GM23338 (cell line): ENCODE results near the gene SARS1. TPM values are rescaled to one million over a fixed set of nuclear protein-coding genes. Genes with fewer than 3 reads are reported as not detected.

Experiments
- ATAC-seq: fragments of 200-7000 bp; cut with Tn5 transposase; 3 replicates; pipeline ENCODE4 v1.9.1; 2020
- DNase-seq: peaks from one replicate; pipeline ENCODE4 v3.0.0-alpha.2; 2015; ENCODE audit warnings: low spot score
- H2AFZ ChIP-seq: fragments of 200-600 bp; sonication (generic); 2 replicates; pipeline ENCODE4 v1.8.0; 2016; ENCODE audit warnings: antibody characterized with exemption, mild to moderate bottlenecking, moderate library complexity
- H3F3A ChIP-seq: fragments of 200-600 bp; sonication (generic); replicated peaks from 2 replicates; pipeline ENCODE4 v1.8.0; 2017; ENCODE audit warnings: antibody characterized with exemption, mixed run types, low read depth
- H3K27ac ChIP-seq: fragments of 200-600 bp; sonication (generic); 2 replicates; pipeline ENCODE4 v1.6.1; 2016; ENCODE audit warnings: low read depth
- H3K27me3 ChIP-seq: fragments of 200-600 bp; sonication (generic); 2 replicates; pipeline ENCODE4 v1.8.0; 2016; ENCODE audit warnings: mild to moderate bottlenecking, mixed run types, moderate library complexity; ENCODE audit not compliant: insufficient read depth
- H3K36me3 ChIP-seq: fragments of 200-600 bp; sonication (generic); 2 replicates; pipeline ENCODE4 v1.8.0; 2016; ENCODE audit warnings: mild to moderate bottlenecking; ENCODE audit not compliant: insufficient read depth
- H3K4me1 ChIP-seq: fragments of 200-600 bp; sonication (generic); 2 replicates; pipeline ENCODE4 v1.8.0; 2016; ENCODE audit warnings: mild to moderate bottlenecking, moderate library complexity; ENCODE audit not compliant: insufficient read depth
- H3K4me2 ChIP-seq: fragments of 200-600 bp; sonication (generic); 2 replicates; pipeline ENCODE4 v1.7.1; 2017; ENCODE audit warnings: mixed run types
- H3K4me3 ChIP-seq: fragments of 200-600 bp; sonication (generic); 2 replicates; pipeline ENCODE4 v1.6.1; 2016; ENCODE audit warnings: mixed run types
- H3K79me2 ChIP-seq: fragments of 200-600 bp; sonication (generic); replicated peaks from 2 replicates; pipeline ENCODE4 v1.8.0; 2017; ENCODE audit warnings: mild to moderate bottlenecking; ENCODE audit not compliant: insufficient read depth
- H3K9me2 ChIP-seq: fragments of 200-600 bp; sonication (generic); 2 replicates; pipeline ENCODE4 v1.8.0; 2017; ENCODE audit not compliant: insufficient read depth
- H4K20me1 ChIP-seq: fragments of 200-600 bp; sonication (generic); replicated peaks from 2 replicates; pipeline ENCODE4 v1.8.0; 2017; ENCODE audit warnings: mild to moderate bottlenecking; ENCODE audit not compliant: insufficient read depth
- H3K27ac Mint-ChIP-seq: 2 replicates; pipeline ENCODE4 v1.8.0; 2020; ENCODE audit warnings: inconsistent platforms, mild to moderate bottlenecking, moderate library complexity, mixed read lengths
- H3K27me3 Mint-ChIP-seq: 3 replicates; pipeline ENCODE4 v1.8.0; 2022; ENCODE audit warnings: low read depth, mild to moderate bottlenecking, moderate library complexity, mixed read lengths, inconsistent platforms; ENCODE audit not compliant: insufficient read depth, poor library complexity
- H3K36me3 Mint-ChIP-seq: 3 replicates; pipeline ENCODE4 v1.8.0; 2021; ENCODE audit warnings: low read depth, mild to moderate bottlenecking, inconsistent platforms, moderate library complexity, mixed read lengths
- H3K4me1 Mint-ChIP-seq: 3 replicates; pipeline ENCODE4 v1.8.0; 2020; ENCODE audit warnings: mild to moderate bottlenecking, inconsistent platforms, mixed read lengths
- H3K4me3 Mint-ChIP-seq: 3 replicates; pipeline ENCODE4 v1.8.0; 2021; ENCODE audit warnings: moderate library complexity, mild to moderate bottlenecking, inconsistent platforms, mixed read lengths
- H3K9me3 Mint-ChIP-seq: 3 replicates; pipeline ENCODE4 v1.8.0; 2020; ENCODE audit warnings: moderate library complexity, mild to moderate bottlenecking, inconsistent platforms, mixed read lengths
- CREB1 ChIP-seq: fragments of 250-450 bp; sonication (Bioruptor Pico); IDR thresholded peaks from 2 replicates; pipeline ENCODE4 v1.5.0; 2020; ENCODE audit warnings: low read depth, mild to moderate bottlenecking, moderate library complexity
- JUNB ChIP-seq: IDR thresholded peaks from one replicate; pipeline ENCODE4 v1.6.1; 2016; ENCODE audit warnings: antibody characterized with exemption; ENCODE audit not compliant: unreplicated experiment
- ZNF114 ChIP-seq: fragments of 250-450 bp; sonication (Bioruptor Pico); IDR thresholded peaks from 2 replicates; pipeline ENCODE4 v1.5.0; 2020; ENCODE audit warnings: mild to moderate bottlenecking, moderate library complexity
- ZNF331 ChIP-seq: fragments of 250-450 bp; sonication (Bioruptor Pico); IDR thresholded peaks from 2 replicates; pipeline ENCODE4 v1.5.0; 2020; ENCODE audit warnings: low read depth, mild to moderate bottlenecking, moderate library complexity
- ZNF462 ChIP-seq: fragments of 250-450 bp; sonication (Bioruptor Pico); IDR thresholded peaks from 2 replicates; pipeline ENCODE4 v1.5.0; 2020; ENCODE audit warnings: mild to moderate bottlenecking, moderate library complexity
- polyA plus RNA-seq: library from polyadenylated mRNA; unstranded; fragments of >200 nt; fragmentation: Nextera tagmentation; extraction: Ambion mirVana; gene quantifications from 2 replicates; pipeline ENCODE4 v1.2.1, GENCODE V29; 2016
- total RNA-seq: library from RNA; depleted of rRNA; stranded (reverse); fragments of >200 nt; shearing (Covaris generic); gene quantifications from 2 replicates; pipeline ENCODE4 v1.2.3, GENCODE V29; 2014
- TF ChIP-seq, protein P1 (sequence below), 2 experiments: fragments of 200-600 bp in 1 of 2; sonication (generic) in 1 of 2; conservative IDR thresholded peaks; 2 replicates each; pipeline versions ENCODE4 v1.5.1 to v1.6.1; 2016 to 2017; ENCODE audit warnings: antibody characterized with exemption in 2 of 2, low read depth in 2 of 2, mild to moderate bottlenecking in 2 of 2, moderate library complexity in 1 of 2
- TF ChIP-seq, protein P2 (sequence below): IDR thresholded peaks from one replicate; pipeline ENCODE4 v1.6.1; 2018; ENCODE audit warnings: antibody characterized with exemption; ENCODE audit not compliant: unreplicated experiment
- TF ChIP-seq, protein P3 (sequence below): IDR thresholded peaks from 2 replicates; pipeline ENCODE4 v1.6.1; 2016; ENCODE audit warnings: antibody characterized with exemption

Gene SARS1
- total and polyA plus RNA-seq, 2 experiments from 2014 or later: 141 to 166 TPM

GRCh38 chr1:109253803-109254620 lies 40.3 kb downstream of the SARS1 start (continued):
- TF ChIP-seq, protein P1, sequence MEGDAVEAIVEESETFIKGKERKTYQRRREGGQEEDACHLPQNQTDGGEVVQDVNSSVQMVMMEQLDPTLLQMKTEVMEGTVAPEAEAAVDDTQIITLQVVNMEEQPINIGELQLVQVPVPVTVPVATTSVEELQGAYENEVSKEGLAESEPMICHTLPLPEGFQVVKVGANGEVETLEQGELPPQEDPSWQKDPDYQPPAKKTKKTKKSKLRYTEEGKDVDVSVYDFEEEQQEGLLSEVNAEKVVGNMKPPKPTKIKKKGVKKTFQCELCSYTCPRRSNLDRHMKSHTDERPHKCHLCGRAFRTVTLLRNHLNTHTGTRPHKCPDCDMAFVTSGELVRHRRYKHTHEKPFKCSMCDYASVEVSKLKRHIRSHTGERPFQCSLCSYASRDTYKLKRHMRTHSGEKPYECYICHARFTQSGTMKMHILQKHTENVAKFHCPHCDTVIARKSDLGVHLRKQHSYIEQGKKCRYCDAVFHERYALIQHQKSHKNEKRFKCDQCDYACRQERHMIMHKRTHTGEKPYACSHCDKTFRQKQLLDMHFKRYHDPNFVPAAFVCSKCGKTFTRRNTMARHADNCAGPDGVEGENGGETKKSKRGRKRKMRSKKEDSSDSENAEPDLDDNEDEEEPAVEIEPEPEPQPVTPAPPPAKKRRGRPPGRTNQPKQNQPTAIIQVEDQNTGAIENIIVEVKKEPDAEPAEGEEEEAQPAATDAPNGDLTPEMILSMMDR (conservative IDR thresholded peaks at IDR 0.05; ENCODE audit: low read depth in 2 of 2): no peak; a peak in 1 of 4 replicates
- TF ChIP-seq, protein P2, sequence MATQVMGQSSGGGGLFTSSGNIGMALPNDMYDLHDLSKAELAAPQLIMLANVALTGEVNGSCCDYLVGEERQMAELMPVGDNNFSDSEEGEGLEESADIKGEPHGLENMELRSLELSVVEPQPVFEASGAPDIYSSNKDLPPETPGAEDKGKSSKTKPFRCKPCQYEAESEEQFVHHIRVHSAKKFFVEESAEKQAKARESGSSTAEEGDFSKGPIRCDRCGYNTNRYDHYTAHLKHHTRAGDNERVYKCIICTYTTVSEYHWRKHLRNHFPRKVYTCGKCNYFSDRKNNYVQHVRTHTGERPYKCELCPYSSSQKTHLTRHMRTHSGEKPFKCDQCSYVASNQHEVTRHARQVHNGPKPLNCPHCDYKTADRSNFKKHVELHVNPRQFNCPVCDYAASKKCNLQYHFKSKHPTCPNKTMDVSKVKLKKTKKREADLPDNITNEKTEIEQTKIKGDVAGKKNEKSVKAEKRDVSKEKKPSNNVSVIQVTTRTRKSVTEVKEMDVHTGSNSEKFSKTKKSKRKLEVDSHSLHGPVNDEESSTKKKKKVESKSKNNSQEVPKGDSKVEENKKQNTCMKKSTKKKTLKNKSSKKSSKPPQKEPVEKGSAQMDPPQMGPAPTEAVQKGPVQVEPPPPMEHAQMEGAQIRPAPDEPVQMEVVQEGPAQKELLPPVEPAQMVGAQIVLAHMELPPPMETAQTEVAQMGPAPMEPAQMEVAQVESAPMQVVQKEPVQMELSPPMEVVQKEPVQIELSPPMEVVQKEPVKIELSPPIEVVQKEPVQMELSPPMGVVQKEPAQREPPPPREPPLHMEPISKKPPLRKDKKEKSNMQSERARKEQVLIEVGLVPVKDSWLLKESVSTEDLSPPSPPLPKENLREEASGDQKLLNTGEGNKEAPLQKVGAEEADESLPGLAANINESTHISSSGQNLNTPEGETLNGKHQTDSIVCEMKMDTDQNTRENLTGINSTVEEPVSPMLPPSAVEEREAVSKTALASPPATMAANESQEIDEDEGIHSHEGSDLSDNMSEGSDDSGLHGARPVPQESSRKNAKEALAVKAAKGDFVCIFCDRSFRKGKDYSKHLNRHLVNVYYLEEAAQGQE: no peak
- TF ChIP-seq ZNF331: no peak
- no peak for TF ChIP-seq CREB1
- no peak for TF ChIP-seq ZNF114 (CRISPR knock-in tag)
- no peak for TF ChIP-seq JUNB

DNA sequence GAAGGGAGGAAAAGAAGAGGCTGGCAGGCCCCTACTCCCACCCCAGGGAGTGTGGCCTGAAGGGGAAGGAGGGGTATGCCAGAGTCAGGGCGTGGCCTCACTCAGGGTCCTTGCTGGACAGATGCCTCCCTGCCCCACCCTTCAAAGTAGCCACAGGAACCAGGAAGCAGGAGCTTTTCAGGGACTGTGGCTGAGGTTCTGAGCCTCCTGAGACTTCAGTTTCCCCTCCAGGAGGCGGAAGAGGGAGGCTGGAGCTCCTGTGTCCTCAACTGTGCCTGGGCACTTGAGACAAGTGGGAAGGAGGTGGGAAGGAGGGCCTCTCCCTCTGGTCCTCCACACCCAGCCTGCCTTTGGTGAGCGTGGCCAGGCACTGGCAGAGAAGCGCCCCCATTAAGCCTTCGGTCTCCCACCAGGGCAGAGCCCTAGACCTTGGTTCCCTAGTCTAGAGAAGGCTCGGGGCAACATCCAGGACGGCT lies 40.9 kb downstream of the SARS1 start:
- Mint-ChIP-seq H3K4me1 (peaks cover 34% of the 10 kb centered on the region), H3K27ac (no peak overlapping the region), H3K4me3 (no peak overlapping the region), H3K36me3 (peaks cover 28% of the 10 kb centered on the region), H3K9me3 (peaks cover 17% of the 10 kb centered on the region; the same call in 2 of the 3 replicates), H3K27me3 (peaks cover 24% of the 10 kb centered on the region)
- no peaks in the 10 kb centered on the region; the same call in 1 of the 2 replicates for H4K20me1 ChIP-seq
- no peaks in the 10 kb centered on the region for H3F3A ChIP-seq
- no peak overlapping the region for H3K27ac ChIP-seq
- no peaks in the 10 kb centered on the region; the same call in 1 of the 2 replicates for H3K36me3 ChIP-seq
- no peak; the same call in 2 of the 3 replicates for ATAC-seq
- no peak overlapping the region for H2AFZ ChIP-seq
- H3K9me2 ChIP-seq: no peaks in the 10 kb centered on the region
- peak overlapping the region; percentile 64 for H3K4me2 ChIP-seq
- H3K79me2 ChIP-seq: peaks cover 19% of the 10 kb centered on the region; the same call in 1 of the 2 replicates
- DNase-seq: no peak
- TF ChIP-seq JUNB (no peak), ZNF462 (CRISPR knock-in tag) (no peak)
- TF ChIP-seq, protein P1 (conservative IDR thresholded peaks at IDR 0.05; ENCODE audit: low read depth in 2 of 2): no peak
- TF ChIP-seq, protein P3, sequence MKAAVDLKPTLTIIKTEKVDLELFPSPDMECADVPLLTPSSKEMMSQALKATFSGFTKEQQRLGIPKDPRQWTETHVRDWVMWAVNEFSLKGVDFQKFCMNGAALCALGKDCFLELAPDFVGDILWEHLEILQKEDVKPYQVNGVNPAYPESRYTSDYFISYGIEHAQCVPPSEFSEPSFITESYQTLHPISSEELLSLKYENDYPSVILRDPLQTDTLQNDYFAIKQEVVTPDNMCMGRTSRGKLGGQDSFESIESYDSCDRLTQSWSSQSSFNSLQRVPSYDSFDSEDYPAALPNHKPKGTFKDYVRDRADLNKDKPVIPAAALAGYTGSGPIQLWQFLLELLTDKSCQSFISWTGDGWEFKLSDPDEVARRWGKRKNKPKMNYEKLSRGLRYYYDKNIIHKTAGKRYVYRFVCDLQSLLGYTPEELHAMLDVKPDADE: no peak
- peaks cover 28% of the 10 kb centered on the region for H3K4me1 ChIP-seq
- no peak overlapping the region for H3K4me3 ChIP-seq
- H3K27me3 ChIP-seq: peaks cover 7% of the 10 kb centered on the region
